ENCODE results near the gene ZNF692.

Gene ZNF692

DNA sequence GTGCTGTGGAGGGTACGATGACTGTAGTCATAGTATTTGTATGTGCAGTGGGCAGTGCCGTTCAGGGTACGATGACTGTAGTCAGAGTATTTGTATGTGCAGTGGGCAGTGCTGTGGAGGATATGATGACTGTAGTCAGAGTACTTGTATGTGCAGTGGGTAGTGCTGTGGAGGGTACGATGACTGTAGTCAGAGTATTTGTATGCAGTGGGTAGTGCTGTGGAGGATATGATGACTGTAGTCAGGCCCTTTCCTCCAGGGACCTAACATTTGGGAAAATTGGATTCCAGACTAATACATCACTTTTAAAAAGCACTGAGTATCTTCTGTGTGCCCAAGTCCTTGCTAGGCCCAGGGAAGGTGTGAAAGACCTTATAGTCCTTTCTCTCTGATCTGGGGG, 17.9 kb downstream of the ZNF692 start:
- H3K79me2 ChIP-seq (ENCODE audit: control insufficient read depth, low read length) = peaks cover 43% of the 10 kb centered on the region
- H3K27ac ChIP-seq (ENCODE audit: low read depth, low read length) = no peak overlapping the region
- no peaks in the 10 kb centered on the region for H3K9me2 ChIP-seq (replicated peaks; ENCODE audit: control insufficient read depth, low read length)
- peaks cover 2% of the 10 kb centered on the region; the same call in 1 of the 2 replicates for H3F3A ChIP-seq (ENCODE audit: control insufficient read depth, insufficient read depth)
- no peak overlapping the region; the same call in 1 of the 2 replicates for H3K4me2 ChIP-seq (ENCODE audit: low read length)
- H4K20me1 ChIP-seq (ENCODE audit: control insufficient read depth, insufficient read depth, low read depth, low read length) = peaks cover 4% of the 10 kb centered on the region; the same call in 1 of the 2 replicates
- H3K36me3 ChIP-seq (ENCODE audit: control insufficient read depth, low read length) = peaks cover 32% of the 10 kb centered on the region
- H3K9me3 ChIP-seq (ENCODE audit: control insufficient read depth, insufficient read depth, low read length) = no peaks in the 10 kb centered on the region
- no peaks in the 10 kb centered on the region for H3K27me3 ChIP-seq (ENCODE audit: control insufficient read depth, low read length)
- no peak for TF ChIP-seq EZH2phosphoT487 (IDR thresholded peaks at IDR 0.05; ENCODE audit: borderline replicate concordance, low read length)
- TF ChIP-seq, protein P1, sequence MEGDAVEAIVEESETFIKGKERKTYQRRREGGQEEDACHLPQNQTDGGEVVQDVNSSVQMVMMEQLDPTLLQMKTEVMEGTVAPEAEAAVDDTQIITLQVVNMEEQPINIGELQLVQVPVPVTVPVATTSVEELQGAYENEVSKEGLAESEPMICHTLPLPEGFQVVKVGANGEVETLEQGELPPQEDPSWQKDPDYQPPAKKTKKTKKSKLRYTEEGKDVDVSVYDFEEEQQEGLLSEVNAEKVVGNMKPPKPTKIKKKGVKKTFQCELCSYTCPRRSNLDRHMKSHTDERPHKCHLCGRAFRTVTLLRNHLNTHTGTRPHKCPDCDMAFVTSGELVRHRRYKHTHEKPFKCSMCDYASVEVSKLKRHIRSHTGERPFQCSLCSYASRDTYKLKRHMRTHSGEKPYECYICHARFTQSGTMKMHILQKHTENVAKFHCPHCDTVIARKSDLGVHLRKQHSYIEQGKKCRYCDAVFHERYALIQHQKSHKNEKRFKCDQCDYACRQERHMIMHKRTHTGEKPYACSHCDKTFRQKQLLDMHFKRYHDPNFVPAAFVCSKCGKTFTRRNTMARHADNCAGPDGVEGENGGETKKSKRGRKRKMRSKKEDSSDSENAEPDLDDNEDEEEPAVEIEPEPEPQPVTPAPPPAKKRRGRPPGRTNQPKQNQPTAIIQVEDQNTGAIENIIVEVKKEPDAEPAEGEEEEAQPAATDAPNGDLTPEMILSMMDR (IDR thresholded peaks at IDR 0.05; ENCODE audit: low read depth, low read length, poor library complexity, severe bottlenecking) = no peak
- peaks cover 17% of the 10 kb centered on the region for H3K4me1 ChIP-seq (ENCODE audit: control insufficient read depth, low read length)
- H3K4me3 ChIP-seq (ENCODE audit: low read length) = no peak overlapping the region

DNA sequence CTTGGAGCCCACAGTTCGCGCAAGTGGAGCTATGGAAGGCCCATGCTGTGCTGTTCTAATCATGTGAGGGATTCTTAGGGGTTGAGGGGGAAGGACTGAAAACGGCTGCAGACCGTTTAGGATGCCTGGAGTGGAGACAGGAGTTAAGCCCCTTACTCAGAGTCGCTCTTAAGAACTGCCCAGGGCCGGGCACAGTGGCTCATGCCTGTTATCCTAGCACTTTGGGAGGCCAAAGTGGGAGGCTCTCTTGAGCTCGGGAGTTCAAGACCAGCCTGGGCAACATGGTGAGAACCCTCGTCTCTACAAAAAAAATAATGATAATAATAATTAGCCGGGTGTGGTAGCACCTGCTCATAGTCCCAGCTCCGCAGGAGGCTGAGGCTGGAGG, 19.7 kb downstream of the ZNF692 start:
- Histone ChIP-seq H3K4me3 (ENCODE audit: low read length) (peak overlapping the region; percentile 98), H3K27me3 (ENCODE audit: control insufficient read depth, low read length) (0 out of 2 replicates have a peak, but pooled peaks cover 3% of the 10 kb centered on the region), H3K9me3 (ENCODE audit: control insufficient read depth, insufficient read depth, low read length) (no peaks in the 10 kb centered on the region), H3K4me2 (ENCODE audit: low read length) (peak overlapping the region; percentile 94), H3K4me1 (ENCODE audit: control insufficient read depth, low read length) (peaks cover 28% of the 10 kb centered on the region), H4K20me1 (ENCODE audit: control insufficient read depth, insufficient read depth, low read depth, low read length) (peaks cover 4% of the 10 kb centered on the region; the same call in 1 of the 2 replicates), H3K36me3 (ENCODE audit: control insufficient read depth, low read length) (peaks cover 14% of the 10 kb centered on the region), H3K9me2 (replicated peaks; ENCODE audit: control insufficient read depth, low read length) (no peaks in the 10 kb centered on the region), H3K79me2 (ENCODE audit: control insufficient read depth, low read length) (peaks cover 43% of the 10 kb centered on the region), H3F3A (ENCODE audit: control insufficient read depth, insufficient read depth) (no peaks in the 10 kb centered on the region; the same call in 1 of the 2 replicates), H3K27ac (ENCODE audit: low read depth, low read length) (peak overlapping the region; percentile 72)
- TF ChIP-seq, protein P1 (IDR thresholded peaks at IDR 0.05; ENCODE audit: low read depth, low read length, poor library complexity, severe bottlenecking) = no peak
- TF ChIP-seq EZH2phosphoT487 (IDR thresholded peaks at IDR 0.05; ENCODE audit: borderline replicate concordance, low read length) = no peak

DNA sequence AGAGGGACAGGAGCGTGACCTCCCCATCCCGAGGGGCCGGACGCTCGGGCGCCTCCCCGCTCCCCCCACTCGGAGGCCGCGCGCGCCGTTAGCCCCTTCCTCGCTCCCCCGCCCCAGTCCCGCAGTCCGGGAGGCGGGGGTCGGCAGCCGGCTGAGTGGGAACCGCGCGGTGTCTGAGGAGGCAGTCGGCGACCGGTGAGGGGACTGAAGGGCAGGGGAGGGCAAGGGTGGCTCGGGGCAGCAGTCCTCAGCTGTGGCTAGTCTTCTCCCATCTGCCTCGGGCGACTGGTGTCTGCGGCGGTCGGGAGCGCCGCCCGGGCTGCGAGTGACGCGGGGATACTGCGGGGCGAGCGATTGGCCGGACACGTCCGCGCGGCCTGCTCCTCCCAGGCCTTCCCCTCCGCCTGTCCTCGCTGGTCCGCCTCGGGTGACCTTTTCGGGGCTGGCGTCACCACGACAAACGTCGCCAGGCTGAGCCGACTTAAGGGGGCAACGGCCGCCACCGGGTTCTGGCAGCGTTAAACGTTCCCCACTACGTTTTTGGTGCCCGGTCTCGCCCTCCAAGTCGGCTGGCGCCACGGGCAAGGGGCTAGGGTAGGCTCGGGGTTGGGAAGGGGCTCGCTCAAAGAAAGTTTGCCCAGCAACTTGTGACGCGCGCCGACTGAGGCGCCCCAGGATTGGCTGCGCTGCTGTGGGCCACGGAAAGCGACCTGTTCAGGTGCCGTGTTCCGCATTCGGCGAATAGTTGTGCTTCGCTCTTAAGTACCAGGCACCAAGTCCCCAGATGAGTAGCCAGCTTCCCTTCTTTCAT, 20.3 kb downstream of the ZNF692 start:
- H4K20me1 ChIP-seq (ENCODE audit: control insufficient read depth, insufficient read depth, low read depth, low read length) = peaks cover 4% of the 10 kb centered on the region; the same call in 1 of the 2 replicates
- H3K9me2 ChIP-seq (replicated peaks; ENCODE audit: control insufficient read depth, low read length) = no peaks in the 10 kb centered on the region
- H3F3A ChIP-seq (ENCODE audit: control insufficient read depth, insufficient read depth) = peaks cover under 1% of the 10 kb centered on the region; the same call in 1 of the 2 replicates
- 0 out of 2 replicates have a peak, but pooled peaks cover 4% of the 10 kb centered on the region for H3K27me3 ChIP-seq (ENCODE audit: control insufficient read depth, low read length)
- H3K4me1 ChIP-seq (ENCODE audit: control insufficient read depth, low read length) = peaks cover 28% of the 10 kb centered on the region
- H3K36me3 ChIP-seq (ENCODE audit: control insufficient read depth, low read length) = peaks cover 14% of the 10 kb centered on the region
- peak overlapping the region; percentile 98 for H3K4me3 ChIP-seq (ENCODE audit: low read length)
- no peaks in the 10 kb centered on the region for H3K9me3 ChIP-seq (ENCODE audit: control insufficient read depth, insufficient read depth, low read length)
- TF ChIP-seq, protein P1 (IDR thresholded peaks at IDR 0.05; ENCODE audit: low read depth, low read length, poor library complexity, severe bottlenecking) = no peak
- peaks cover 43% of the 10 kb centered on the region for H3K79me2 ChIP-seq (ENCODE audit: control insufficient read depth, low read length)
- H3K27ac ChIP-seq (ENCODE audit: low read depth, low read length) = peak overlapping the region; percentile 72
- H3K4me2 ChIP-seq (ENCODE audit: low read length) = peak overlapping the region; percentile 94

Data from DOHH2 (cell line).